ENCODE data around the gene STPG3.
"Not testable (repeated sequence)": the region's sequence is repeated elsewhere in the genome, so short reads cannot be mapped to it uniquely, and the experiment has no call there.

STPG3 gene

DNA sequence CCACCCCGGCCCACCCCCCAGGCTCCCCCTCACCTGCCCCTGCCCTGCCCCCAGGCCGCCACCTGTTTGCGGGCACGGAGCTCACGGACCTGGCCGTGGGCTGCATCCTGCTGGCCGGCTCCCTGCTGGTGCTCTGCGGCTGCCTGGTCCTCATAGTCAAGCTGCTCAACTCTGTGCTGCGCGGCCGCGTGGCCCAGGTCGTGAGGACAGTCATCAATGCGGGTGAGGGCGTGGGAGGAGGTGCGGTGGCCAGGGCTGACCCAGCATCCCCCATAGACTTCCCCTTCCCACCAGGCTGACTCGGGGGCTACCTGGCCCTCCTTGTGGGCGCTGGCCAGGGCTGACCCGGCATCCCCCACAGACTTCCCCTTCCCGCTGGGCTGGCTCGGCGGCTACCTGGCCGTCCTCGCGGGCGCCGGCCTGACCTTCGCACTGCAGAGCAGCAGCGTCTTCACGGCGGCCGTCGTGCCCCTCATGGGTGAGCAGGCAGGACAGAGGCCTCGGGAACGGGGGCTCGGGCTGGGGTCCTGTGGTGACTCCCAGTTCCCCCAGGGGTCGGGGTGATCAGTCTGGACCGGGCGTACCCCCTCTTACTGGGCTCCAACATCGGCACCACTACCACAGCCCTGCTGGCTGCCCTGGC, 16.9 kb upstream of the STPG3 start:
- no peak for DNase-seq (ENCODE audit: low spot score)

GRCh38 chr9:137234758-137235423, 16.2 kb upstream of the STPG3 start:
- no peak for DNase-seq (ENCODE audit: low spot score)

DNA sequence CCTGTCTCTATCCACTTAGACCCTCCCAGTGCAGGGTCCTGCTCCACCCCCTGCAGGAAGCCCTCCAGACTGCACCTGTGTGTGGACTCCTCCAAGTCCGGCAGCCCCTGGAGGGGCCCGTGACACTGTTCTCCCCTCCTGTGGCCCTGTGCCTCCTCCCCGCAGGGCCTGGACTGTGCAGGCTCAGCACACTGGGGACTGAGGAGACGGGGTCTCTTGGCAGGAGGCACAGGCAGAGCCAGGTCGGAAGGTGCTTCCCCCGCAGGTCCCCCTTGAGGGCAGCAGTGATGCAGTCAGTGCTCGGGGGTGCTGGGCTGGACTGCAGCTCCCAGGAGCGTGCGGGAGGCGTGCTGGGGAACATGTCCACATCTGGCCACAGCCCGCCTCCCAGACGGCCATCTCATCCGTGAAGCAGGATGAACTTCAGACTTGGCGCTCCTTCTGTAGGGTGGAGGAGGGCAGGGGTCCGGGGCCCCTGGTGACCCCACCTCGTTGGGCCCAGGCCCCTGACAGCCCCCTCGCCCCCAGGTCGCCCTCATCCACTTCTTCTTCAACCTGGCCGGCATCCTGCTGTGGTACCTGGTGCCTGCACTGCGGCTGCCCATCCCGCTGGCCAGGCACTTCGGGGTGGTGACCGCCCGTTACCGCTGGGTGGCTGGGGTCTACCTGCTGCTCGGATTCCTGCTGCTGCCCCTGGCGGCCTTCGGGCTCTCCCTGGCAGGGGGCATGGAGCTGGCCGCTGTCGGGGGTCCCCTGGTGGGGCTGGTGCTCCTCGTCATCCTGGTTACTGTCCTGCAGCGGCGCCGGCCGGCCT, 15.5 kb upstream of the STPG3 start:
- DNase-seq (ENCODE audit: low spot score): no peak

GRCh38 chr9:137236238-137236935, 14.7 kb upstream of the STPG3 start:
- DNase-seq (ENCODE audit: low spot score): peak; percentile 60

GRCh38 chr9:137236936-137237421, 14.1 kb upstream of the STPG3 start:
- DNase-seq (ENCODE audit: low spot score): no peak

DNA sequence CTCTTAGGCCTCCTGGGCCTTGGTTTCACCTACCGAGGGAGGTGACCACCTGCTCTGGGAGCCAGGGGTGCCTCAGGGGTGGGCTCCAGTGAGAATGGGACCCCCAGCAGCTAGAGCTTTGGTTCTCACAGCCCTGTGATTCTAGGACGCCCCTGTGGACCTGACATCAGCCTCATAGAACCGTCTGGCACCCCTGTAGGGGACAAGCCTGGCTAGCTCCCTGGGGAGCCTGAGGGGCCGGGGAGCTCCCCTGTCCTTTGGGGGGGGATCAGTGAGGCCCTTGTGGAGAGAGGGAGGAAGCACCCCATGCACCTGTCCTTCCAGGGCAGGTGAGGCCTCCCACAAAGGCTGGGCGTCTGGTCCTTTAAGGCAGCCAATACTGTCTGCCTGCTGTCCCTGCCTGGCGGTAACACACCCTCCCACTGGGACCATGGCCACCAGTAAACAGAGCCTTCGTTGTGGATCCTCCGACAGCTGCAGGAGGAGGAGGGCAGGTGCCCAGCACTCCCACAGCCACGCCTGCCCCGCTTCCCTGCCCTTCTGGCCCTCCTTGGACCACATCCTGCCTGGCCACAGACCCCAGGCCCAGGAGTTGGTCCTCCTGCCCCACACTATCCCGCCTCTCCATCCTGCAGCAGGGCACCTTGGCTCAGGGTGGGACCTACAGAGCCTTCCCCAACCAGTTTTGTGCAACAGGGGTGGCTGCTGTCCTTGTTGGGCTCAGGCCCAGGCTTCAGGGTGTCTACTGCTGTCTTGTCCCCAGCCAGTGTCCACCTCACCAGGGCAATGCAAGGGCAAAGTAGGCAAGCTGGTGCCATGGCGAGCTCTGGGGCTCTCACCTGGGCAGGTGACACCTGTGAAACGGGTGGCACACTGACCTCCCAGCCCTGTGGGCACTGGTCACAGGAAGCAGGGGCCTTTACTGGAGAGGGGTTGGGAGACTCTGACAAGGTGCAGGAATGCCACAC, 13.0 kb upstream of the STPG3 start:
- peak; percentile 72 for DNase-seq (ENCODE audit: low spot score)

DNA sequence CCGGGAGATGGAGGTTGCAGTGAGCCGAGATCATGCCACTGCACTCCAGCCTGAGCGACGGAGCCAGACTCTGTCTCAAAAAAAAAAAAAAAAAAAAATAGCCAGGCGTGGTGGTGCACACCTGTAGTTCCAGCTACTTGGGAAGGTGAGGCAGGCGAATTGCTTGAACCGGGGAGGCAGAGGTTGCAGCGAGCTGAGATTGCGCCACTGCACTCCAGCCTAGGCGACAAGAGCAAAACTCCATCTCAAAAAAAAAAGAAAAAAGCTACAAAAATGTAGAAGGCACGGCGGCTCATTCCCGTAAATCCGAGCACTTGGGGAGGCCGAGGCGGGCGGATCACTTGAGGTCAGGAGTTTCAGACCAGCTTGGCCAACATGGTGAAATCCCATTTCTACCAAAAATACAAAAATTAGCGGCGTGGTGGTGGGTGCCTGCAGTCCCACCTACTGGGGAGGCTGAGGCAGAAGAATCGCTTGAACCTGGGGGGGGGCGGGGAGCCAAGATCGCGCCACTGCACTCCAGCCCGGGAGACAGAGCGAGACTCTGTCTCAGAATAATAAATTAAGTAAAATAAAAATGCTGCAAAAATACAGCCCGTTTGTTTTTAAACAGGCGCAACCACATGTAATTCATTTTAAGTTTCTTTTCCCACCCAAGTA, 11.4 kb upstream of the STPG3 start:
- DNase-seq (ENCODE audit: low spot score): not testable (repeated sequence)

- DNase-seq (ENCODE audit: low spot score): peak; percentile 81
Observed at GRCh38 chr9:137240318-137240840, 10.7 kb upstream of the STPG3 start.

DNA sequence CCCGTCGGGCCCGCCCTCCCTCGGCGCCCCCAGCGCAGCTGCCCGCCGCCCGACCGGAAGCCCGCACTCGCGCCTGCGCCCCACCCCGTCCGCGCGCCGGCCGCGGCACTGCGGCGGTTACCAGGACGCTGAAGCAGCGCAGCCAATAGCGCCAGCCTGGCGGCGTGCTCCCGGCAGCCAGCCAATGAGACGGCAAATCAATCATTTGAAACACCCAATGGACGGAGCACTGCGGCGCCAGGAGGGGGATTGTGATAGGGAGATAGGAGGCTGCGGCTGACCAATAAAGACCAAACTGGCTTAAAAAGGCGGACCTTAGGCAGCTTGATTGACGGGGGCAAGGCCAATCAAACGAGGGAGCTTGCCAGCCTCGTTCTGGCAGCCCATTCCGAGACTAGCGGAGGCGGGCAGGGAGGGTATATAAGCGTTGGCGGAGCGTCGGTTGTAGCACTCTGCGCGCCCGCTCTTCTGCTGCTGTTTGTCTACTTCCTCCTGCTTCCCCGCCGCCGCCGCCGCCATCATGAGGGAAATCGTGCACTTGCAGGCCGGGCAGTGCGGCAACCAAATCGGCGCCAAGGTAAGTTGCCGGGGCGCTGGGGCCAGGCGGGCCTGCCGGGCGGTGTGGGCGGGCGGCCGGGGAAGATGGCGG, 10.1 kb upstream of the STPG3 start, which contains the start of gene TUBB4B:
TSS of gene TUBB4B (plus strand) at position 447 of the 649 bp plus-strand sequence. CDS start at position 521, 74 bp downstream.
- DNase-seq (ENCODE audit: low spot score): peak; percentile 100

DNA sequence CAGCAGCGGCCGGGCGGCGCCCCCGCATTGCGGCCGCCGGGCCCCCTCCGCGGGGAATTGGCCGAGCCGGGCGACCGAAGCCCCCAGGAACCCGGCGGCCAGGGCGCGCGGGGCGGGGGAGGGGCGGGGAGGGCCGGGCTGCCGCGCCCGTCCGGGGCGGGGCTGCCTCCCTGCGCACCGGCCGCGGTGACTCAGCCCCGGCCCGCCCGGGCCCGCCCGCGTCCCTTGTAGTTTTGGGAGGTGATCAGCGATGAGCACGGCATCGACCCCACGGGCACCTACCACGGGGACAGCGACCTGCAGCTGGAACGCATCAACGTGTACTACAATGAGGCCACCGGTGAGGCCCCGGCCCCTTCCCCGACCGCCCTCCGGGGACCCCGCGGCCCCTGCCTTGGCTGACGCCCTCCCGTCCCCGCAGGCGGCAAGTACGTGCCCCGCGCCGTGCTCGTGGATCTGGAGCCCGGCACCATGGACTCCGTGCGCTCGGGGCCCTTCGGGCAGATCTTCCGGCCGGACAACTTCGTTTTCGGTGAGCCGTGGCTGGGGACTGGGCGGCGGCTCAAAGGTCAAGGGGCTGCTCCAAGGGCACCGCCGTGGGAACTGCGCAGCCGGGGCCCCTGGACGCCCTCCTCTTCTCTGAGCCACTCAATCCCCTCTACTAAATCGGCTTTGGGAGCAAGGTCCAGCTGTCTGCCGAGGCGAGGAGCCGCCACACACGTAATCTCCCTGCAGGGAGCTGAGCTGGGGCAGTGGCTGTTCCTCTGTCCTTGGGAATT, 9.4 kb upstream of the STPG3 start:
- DNase-seq (ENCODE audit: low spot score): no peak

- DNase-seq (ENCODE audit: low spot score): no peak
Observed at GRCh38 chr9:137242269-137243203, 8.6 kb upstream of the STPG3 start.

DNA sequence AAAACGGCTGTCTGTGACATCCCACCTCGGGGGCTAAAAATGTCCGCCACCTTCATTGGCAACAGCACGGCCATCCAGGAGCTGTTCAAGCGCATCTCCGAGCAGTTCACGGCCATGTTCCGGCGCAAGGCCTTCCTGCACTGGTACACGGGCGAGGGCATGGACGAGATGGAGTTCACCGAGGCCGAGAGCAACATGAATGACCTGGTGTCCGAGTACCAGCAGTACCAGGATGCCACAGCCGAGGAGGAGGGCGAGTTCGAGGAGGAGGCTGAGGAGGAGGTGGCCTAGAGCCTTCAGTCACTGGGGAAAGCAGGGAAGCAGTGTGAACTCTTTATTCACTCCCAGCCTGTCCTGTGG, 7.8 kb upstream of the STPG3 start:
- not testable (repeated sequence) for DNase-seq (ENCODE audit: low spot score)

GRCh38 chr9:137243626-137244485, 7.2 kb upstream of the STPG3 start:
- DNase-seq (ENCODE audit: low spot score): no peak

- DNase-seq (ENCODE audit: low spot score): no peak
Observed at GRCh38 chr9:137244486-137245449, 6.3 kb upstream of the STPG3 start.
